EH (cell line): ENCODE data around the gene UBAC2.
A peak's percentile ranks its signal among the peaks of the same experiment; 100 is the strongest.

Experiments used
- DNase-seq: peaks from one replicate; pipeline ENCODE4 v3.0.0-alpha.2; 2015; ENCODE audit warnings: low read depth

The UBAC2 gene

DNA sequence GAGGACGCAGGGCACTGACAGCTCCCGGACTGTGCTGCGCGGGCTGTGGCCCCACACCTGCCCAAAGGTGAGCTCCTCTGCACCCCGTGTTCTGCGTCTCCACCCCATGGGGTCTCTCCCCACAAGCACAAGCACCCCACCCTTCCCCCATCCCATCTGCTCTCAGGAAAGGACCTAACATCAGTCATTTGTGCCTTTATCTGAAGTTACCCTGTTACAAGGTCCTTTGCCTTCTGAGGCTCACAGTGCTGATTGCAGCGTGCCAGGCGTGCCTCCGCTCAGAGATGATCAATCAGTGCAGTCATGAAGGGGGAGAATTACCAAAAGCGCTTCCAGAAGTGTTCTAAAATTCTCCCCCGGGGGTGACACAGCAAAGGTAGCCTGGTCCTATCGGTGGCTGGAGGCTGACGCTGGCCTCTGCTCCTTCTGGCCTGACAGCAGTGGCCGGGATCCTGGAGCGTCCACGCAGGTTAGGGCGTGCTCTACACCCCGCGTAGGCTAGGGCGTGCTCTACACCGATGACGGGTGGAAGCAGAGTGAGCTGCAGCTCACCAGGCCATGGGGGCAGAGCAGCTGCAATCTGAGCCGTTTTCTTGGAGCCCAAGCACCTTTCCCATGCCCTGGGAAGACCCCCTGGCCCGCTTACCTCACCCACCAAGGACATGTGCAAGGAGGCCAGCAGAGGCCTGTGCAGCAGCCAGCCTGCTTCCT is 215.9 kb downstream of the UBAC2 start:
- DNase-seq: no peak

DNA sequence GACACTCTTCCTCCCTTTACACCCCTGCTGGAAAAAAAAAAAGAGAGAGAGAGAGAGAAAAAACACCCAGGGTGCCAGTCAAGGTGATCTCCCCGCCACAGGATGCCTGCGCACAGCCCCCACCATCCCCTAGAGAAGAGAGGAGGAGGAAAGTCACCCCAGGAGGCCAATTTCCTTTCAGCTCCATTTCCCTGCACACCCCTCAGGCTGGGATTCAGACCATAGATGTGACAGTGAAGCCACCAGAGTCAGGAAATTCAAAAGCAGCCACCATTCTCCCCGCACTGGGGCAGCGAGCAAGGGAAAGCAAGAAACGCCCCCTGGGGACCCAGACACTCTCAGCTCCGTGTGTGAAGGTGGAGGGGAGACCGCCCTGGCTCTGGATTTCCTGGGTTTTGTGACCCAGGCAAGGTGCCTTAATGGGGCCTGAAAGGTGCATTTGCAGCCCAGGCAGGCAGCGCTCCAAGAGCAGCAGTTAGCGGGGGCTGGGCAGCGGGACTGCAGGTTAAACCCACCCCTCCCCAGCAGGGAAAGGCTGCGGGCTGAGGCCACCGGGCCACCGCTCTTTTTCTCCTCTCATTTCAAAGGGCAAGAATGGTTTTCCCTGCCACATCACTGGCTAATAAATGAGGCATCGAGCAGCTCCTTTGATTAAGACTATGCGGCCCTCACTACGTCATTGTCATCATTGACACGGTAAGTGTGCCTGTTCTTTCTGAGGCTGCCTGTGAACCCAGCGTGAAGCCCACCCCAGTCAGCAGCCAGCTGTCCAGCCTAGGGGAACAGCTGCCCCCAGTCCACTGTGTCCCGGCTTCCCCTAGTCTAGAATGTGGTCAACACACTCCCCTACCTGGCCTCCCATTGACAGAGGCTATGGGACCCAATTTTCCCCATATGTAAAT is 216.8 kb downstream of the UBAC2 start:
- no peak for DNase-seq

DNA sequence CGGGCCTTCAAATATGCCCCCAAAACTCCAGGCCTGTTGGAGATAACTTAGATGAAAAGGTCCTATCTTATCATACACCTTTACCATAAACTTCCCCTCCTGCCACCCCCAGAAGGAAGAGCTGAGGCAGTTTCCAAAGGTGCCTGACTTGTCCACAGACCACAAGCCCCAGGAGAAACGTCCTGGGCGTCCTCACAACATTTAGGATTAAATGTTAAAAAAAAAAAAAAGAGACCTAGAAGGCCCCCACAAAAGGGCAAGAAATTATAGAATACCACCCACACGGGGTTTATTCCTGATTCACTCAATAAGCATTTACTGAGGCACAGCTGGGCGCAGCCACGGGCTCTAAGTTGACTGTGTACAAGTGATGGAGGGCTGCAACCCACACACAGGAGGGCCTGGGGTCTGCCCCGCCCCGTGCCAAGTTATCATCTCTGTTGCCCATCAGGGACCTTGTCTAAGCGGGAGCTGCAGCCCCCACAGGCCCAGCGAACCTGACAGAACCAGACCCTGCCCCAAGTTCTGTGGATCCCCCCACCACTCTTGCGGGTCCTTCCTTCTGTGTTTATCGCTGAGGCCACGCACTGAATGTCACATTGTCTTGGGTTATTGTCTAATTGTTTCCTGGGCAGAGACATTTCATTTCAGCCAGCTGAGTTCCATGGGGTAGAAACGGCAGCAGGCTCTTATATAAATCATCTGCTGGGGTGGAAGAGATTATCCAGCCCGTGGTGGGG is 217.6 kb downstream of the UBAC2 start:
- no peak for DNase-seq

DNA sequence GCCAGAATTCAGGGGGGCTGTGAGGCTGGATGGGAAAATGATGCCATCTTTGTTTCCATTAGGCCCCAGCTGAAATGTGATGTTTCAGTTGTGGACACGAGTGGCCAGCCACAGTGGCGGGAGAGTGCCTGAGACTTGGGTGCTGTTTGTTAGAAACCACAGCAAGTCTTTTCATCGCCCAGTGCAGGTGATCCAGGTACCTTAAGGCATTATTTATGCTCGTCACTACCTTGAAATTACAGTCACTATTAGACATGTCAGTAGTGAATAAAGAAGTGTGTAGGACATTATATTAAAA is 218.1 kb downstream of the UBAC2 start:
- DNase-seq: no peak

DNA sequence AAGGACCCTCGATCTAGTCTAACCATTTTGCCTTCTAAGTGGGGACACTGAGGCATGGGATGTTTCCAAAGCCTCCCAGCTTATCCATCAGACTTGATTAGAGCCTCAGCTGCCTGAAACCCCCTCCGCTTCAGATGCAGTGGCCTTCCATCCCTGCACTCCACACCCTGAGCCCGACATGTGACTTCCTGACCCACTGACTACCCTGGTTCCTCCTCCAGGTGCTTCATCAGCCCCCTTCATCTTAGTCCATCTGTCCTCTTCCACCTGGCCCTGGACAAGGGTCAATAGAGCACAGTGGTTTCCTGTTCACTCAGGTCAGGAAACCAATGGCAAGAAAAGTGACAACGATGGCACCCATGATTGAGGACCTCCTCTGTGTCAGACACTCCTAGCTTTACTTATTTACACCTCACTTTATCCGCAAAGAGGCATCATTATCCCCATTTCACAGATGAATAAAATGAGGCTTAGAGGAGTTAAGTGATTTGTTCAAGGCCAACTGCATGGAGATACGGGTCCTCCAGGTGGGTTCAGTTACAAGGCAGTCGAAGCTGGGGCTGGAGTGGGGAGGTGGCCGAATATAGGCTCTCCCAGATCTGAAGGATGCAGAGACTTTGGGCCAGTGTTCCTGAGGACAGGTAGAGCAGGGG is 219.1 kb downstream of the UBAC2 start:
- no peak for DNase-seq

DNA sequence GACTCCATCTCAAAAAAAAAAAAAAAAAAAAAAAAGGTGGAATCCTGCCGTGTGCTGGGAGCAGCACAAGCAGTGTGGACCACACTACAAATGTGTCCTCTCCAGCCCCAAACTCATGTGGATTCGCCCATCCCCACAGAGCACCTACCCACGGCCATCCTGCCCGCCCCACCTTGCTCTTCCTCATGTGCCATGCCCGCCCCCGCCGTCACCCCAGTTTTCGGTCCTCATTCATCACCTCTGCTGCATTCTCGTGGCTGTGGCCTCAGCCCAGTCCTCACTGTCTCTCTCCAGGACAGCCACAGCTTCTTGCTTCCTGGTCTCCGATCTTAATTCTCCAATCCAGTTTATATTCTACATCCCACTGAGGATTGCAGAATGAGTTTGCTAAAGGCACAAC is 220.6 kb downstream of the UBAC2 start:
- no peak for DNase-seq

DNA sequence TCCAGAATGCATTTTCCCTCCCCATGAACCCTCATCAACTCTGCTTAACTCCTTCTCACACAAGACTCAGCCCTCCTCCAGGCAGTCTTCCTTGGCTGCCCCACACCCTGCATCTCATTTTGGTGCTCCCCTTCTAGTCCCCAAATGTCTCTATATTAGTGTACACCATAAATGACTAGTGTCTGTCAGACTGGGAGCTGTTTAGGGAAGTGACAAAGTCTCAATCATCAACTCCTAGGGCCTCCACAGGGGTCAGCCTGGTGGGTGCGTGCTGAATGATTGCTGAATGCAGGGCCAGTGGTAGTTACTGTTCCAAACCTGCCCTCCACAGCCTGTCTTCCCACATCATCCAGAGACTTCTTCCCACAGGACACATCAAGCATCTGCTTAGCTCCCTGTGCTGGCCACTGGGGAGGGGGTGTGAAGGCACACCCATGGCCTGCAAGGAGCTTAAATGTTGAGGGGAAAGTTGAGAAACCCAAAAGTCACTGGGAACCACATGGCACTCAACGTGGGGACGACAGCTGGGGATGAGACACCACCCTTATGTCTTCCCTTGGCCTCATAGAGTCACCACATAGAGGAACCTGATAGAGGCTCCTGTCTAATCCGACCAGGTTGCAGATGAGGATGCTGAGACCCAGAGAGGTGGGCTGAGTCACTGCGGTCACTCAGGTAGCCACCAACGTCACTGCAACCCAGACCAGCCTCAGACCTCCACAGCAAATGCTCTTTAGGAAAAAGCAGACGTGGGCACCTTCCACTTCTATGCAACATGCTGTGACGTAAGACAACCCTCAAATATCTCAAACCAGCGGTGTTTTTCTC is 221.3 kb downstream of the UBAC2 start:
- DNase-seq: no peak

DNA sequence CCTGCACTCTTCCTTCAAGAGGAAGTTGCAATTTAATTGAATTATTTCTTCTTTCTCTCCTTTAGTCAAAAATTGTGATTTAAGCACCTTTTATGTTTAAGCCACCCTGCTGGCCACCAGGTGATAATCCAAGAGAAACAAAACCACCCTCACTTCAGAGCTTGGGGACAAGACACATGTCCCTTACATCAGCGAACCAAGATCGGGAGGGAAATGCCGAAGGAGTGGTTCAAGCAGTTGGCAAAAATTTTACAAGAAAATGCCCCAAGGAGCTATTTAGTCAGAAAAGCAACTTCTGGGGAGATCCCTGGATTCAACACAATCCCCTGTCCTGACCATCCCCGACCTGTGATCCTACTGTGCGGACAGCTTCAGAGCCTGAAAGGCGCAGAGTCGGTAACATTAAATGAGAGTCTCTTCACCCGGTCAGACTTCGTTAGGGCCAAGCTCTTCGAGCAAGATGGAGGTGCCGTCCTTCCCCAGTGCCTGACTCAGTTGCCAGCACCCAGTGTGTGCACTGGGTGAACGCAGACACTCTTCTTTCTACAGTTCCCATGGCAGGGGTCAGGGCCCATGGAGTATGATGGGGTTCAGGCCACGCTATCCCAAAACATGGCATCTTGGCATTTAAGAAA is 222.0 kb downstream of the UBAC2 start:
- no peak for DNase-seq

DNA sequence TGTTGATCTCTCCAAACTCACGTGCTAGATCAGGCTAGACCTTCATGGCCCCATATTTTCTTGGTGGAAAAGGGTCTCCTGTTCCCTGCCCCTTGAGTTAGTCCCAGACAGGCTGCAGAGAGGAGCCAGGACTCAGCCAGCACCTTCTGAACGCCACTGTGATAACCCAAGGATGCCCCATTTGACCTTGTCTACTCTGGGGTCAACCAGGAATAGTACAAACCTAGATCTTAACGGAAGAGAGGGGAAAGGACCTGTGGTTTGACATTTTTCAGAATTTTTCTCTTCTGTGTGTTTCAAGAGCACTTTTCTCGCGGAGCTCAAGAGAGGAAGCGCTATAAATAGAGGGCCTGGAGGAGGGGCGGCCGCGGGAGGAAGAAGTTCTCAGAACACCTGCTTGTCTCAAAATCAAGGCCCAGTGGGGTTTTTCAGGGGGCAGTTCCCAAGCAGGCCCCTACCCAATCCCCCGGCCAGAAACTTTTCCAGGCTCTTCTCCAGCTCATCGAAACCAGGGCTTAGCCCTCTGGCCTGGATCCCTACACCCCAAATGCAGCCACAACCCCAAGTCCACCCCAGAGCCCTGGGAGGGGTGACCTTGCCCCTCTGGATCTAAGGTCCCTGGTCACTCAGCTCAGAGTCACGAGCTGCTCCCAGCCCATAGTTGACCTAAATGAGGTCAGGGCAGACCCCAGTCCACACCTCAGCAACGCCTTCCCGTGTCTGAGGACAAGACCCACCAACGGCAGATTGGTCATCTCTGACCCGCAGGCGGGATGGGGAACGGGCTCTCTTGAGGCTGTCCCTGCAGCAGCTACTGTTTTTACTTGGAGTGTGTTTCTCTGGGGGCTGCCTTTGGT is 225.1 kb downstream of the UBAC2 start:
- DNase-seq: no peak

DNA sequence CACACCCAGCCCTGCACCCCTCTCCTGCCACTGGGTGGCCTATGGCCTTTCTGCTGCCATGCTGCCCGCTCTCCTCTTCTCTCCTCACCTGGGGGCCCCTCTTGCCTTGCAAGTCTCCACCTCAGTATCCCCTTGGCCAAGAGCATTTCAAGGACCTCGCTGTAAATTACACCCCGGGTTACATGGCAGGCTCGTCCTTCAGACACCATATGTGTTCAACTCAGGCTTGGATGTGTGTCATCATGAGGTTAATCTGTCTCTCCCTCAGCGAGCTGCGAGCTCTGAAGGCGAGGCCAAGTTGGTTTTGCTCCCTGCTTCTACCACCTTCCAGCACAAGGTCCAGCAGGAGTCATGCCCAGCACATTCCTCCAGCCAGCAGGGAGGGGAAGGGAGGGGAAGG is 225.8 kb downstream of the UBAC2 start:
- DNase-seq: no peak

DNA sequence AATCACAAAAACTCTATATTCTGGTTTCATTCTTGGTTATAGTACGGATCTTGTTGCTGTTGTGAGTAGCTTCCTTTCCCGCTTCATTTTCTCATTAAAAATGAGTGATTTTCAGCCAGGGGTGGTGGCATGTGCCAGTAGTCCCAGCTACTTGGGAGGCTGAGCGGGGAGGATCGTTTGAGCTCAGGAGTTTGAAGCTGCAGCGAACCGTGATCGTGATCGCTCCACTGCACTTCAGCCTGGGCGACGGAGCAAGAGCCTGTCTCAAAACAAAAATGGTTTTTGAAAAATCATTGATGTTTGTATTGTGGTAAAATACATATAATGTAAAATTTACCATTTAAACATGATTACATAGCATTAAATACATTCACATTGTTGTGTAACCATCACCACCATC is 229.0 kb downstream of the UBAC2 start:
- DNase-seq: no peak

DNA sequence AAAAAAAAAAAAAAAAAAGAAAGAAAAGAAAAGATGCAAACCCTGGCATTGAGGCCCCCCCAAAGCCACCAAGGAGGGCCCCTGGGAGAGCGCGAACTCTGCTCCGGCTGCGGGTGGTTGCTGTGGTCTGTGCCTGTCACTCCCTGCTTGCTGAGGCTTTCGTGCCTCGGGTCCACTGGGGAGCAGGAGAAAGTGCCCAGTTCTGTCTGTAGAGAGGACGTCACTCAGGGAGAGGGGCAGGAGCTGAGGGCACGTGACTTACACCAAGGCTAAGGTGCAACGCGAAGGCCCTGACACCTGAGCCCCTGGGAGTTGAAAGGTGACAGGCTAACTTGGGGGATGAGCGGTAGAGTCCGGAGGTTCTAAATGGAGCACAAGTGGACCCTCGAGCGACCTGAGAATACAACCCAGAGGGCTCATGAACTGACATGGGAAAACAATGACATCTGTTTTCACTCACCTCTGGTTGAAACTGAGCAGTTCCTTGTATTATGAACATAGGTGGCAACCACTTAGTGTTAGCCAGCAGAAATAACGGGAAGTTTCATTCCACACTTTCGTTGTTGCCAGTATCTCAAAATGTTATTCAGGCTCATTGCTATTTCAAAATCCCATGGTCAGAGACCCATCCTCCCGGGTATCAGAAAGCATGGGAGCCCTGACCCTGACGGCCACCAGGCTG is 231.4 kb downstream of the UBAC2 start:
- DNase-seq: no peak

DNA sequence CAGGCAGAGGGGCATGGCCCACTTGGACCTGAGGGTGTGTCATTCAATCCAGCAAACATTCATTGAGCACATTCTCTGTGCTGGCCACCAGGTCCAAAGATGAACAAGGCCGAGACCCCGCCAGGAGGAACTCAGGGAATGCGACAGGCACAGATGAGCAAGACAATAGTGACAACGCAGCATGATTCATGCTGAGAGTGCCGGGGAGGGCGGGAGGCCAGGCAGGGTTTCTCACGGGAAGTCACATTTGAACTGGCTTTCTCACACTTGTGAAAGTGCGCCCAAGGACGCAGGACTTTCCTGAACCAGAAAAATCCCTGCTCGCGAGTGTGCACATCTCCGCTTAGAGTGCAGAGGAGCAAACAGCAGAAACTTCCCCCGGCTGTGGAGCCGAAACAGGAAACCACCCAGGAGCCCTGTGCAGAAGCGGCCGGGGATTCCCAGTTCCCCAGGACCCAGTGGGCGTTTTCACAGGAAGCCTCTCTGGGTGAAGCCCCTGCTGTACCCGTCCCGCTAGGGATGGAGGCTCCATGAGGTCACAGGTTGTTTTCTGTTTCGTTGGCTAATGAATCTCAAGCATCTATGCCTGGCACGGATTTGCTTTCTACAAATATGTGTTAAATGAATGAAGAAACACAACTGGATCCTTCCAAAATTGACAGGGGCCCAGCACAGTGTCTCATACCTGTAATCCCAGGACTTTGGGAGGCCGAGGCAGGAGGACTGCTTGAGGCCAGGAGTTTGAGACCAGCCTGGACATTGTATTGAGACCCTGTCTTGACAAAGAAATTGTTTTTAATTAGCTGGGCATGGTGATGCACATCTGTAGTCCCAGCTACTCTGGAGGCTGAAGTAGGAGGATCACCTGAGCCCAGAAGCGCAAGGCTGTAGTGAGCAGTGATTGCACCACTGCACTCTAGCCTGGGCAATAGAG is 232.2 kb downstream of the UBAC2 start:
- DNase-seq: peak; percentile 89

DNA sequence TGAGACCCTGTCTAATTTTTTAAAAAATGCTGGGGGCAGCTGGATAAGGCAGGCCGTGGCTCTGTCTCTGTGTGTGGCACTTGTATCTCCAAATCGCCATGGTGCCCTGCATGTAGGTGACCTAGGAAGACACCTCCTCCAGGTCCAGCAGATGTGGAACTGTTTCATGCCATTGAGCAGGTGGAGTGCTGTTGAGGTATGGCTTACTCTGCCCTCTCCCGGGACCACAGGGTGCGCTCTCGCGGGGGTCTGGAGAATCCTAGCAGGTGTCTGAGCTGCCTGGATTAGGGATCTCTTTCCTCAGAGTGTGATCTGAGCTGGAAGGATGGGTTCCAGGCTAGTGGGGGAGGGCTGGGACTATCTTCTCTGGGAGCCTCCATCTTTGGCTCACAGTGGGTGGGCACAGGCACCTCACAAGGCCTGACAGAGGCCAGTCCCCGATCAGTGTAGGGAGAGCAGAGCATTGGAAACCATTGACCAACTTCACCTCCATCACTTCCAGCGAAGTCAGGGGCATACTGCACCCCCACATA is 233.0 kb downstream of the UBAC2 start:
- DNase-seq: no peak

DNA sequence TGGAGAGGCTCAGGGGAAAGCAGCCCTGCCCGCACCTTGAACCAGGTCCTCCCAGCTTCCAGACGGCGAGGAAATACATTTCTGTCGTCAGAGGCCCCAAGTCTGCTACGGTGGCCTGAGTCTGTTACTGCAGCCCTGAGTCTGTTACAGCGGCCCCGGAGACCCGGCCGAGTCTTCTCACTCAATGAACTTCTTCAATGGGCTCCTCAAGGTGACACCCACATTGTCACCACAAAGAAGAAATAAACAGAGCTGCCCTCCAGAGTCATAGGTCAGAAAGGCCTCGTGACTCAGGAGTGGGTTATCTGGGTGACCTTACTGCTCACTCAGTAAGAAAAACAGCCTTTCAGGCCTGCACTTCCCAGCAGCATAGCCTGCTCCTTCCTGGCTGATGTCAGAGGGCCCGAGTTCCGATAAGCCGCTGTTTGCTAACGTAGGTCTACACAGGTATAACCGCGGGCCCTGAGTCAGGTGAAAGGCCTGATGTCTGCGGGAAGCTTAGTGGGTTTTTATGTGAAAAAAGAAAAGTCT is 233.7 kb downstream of the UBAC2 start:
- no peak for DNase-seq

DNA sequence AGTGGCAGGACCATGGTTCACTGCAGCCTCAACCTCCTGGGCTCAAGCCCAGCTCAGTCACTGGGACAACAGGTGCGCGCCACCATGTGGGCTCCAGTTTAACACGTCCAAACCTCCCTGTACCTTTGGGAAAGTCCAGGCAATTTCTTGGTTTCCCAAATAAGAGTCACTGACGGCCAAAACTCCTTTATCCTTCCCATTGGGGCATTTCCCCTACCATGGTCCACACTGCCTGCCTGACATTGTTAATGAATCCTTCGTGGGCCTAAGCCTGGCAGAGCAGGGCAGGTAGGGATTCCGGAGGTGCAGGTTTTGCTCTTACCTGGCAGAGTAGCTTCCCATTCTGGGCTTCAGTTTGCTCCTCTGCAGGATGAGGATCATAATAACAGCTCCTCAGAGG is 234.5 kb downstream of the UBAC2 start:
- DNase-seq: no peak

DNA sequence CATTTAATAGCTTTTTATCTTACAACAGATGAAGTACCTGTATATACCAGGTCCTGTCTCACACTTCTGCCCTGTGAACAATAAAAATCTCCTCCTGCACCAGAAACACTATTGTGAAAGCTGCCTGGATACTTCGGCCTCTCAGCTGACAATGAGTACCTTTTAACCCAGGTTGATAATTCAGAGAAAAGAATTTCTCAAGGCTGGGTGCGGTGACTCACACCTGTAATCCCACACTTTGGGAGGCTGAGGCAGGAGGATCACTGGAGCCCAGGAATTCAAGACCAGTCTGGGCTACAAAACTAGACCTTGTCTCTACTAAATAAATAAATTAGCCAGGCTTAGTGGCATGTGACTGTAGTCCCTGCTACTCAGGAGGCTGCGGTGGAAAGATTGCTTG is 235.3 kb downstream of the UBAC2 start:
- no peak for DNase-seq
